H1 (cell line): Measurements from ENCODE around the gene DUSP3. TPM values are rescaled to one million over a fixed set of nuclear protein-coding genes. Genes with fewer than 3 reads are reported as not detected.

Experiments
- CTCF ChIA-PET: fragments of 300-600 bp; sonication (Branson Sonifier 250); formaldehyde crosslinking; loops from one replicate; lab custom pipeline; 2021; ENCODE audit not compliant: partially characterized antibody; lab: Charles Lee
- POLR2A ChIA-PET: fragments of 300-600 bp; sonication (Branson Sonifier 250); formaldehyde crosslinking; loops from one replicate; lab custom pipeline; 2021; ENCODE audit warnings: inconsistent platforms; ENCODE audit not compliant: partially characterized antibody; lab: Charles Lee
- DNase-seq, 2 experiments: peaks; one replicate each; pipeline versions ENCODE4 v3.0.0 to v3.0.0-alpha.2; 2010 to 2022; ENCODE audit warnings: low spot score in 2 of 2, low read depth in 1 of 2, mixed read lengths in 1 of 2
- FAIRE-seq: peaks from 2 replicates; lab custom pipeline; 2011; peaks lifted over from hg19 to GRCh38; lab: Jason Lieb, UNC
- H2AFZ ChIP-seq: 2 replicates; pipeline ENCODE4 v1.8.1; 2012; ENCODE audit warnings: low read length, inconsistent platforms
- H2AK5ac ChIP-seq: 2 replicates; pipeline ENCODE4 v1.6.1; 2013; ENCODE audit warnings: low read depth, low read length
- H2BK120ac ChIP-seq: replicated peaks from 2 replicates; pipeline ENCODE3; 2013; ENCODE audit warnings: low read depth, low read length, inconsistent platforms
- H2BK12ac ChIP-seq: 2 replicates; pipeline ENCODE4 v1.6.1; 2013; ENCODE audit warnings: low read depth, low read length
- H2BK15ac ChIP-seq: 2 replicates; pipeline ENCODE4 v1.6.1; 2013; ENCODE audit warnings: low read length
- H2BK20ac ChIP-seq: 2 replicates; pipeline ENCODE4 v1.6.1; 2013; ENCODE audit warnings: low read length
- H2BK5ac ChIP-seq: 2 replicates; pipeline ENCODE4 v1.6.1; 2013; ENCODE audit warnings: low read depth, low read length
- H3K14ac ChIP-seq: 2 replicates; pipeline ENCODE4 v1.6.1; 2013; ENCODE audit warnings: inconsistent platforms; ENCODE audit not compliant: insufficient read length
- H3K18ac ChIP-seq: 2 replicates; pipeline ENCODE4 v1.6.1; 2013; ENCODE audit warnings: low read length; ENCODE audit errors: extremely low read depth
- H3K23ac ChIP-seq: 2 replicates; pipeline ENCODE4 v1.6.1; 2013; ENCODE audit warnings: inconsistent platforms; ENCODE audit not compliant: insufficient read length
- H3K23me2 ChIP-seq: 2 replicates; pipeline ENCODE4 v1.6.1; 2013; ENCODE audit warnings: low read depth, low read length
- H3K27ac ChIP-seq: 2 replicates; pipeline ENCODE4 v1.6.1; 2011; ENCODE audit warnings: low read depth, low read length, inconsistent platforms
- H3K27me3 ChIP-seq, 4 experiments: replicated peaks in 1 of 4; 1 replicate in 1 of 4; 2 replicates in 3 of 4; pipeline versions ENCODE4 v1.6.1 to v1.8.1; 2011 to 2013; ENCODE audit warnings: low read length in 3 of 4, mild to moderate bottlenecking in 3 of 4, inconsistent platforms in 2 of 4, mixed read lengths in 2 of 4, moderate library complexity in 1 of 4; ENCODE audit not compliant: control insufficient read depth in 3 of 4, insufficient read depth in 3 of 4; ENCODE audit errors: extremely low read depth in 1 of 4
- H3K36me3 ChIP-seq, 4 experiments: 2 replicates each; pipeline versions ENCODE4 v1.6.1 to v1.8.1; 2011 to 2013; ENCODE audit warnings: mild to moderate bottlenecking in 4 of 4, low read length in 3 of 4, moderate library complexity in 2 of 4, control low read depth in 1 of 4, inconsistent platforms in 1 of 4; ENCODE audit not compliant: insufficient read depth in 4 of 4, control insufficient read depth in 2 of 4
- H3K4ac ChIP-seq: replicated peaks from 2 replicates; pipeline ENCODE3; 2013; ENCODE audit warnings: low read length, low read depth, mixed read lengths, inconsistent platforms; ENCODE audit not compliant: insufficient read length
- H3K4me1 ChIP-seq, 4 experiments: replicated peaks in 1 of 4; 1 replicate in 1 of 4; 2 replicates in 3 of 4; pipeline versions ENCODE4 v1.6.1 to v1.8.1; 2011 to 2013; ENCODE audit warnings: low read length in 3 of 4, inconsistent platforms in 2 of 4, mixed read lengths in 1 of 4; ENCODE audit not compliant: insufficient read depth in 4 of 4, control insufficient read depth in 3 of 4
- H3K4me2 ChIP-seq, 2 experiments: 2 replicates each; pipeline versions ENCODE4 v1.6.1 to v1.8.1; 2011 to 2013; ENCODE audit warnings: low read depth in 2 of 2, low read length in 2 of 2, control low read depth in 1 of 2, inconsistent platforms in 1 of 2, mild to moderate bottlenecking in 1 of 2; ENCODE audit not compliant: insufficient read depth in 1 of 2
- H3K4me3 ChIP-seq, 4 experiments: fragments of 200-600, 300-600 bp in 1 of 4; sonication (generic), shearing (Covaris generic), sonication (Bioruptor Twin) in 1 of 4; 2 replicates each; pipeline versions ENCODE4 v1.5.1 to v1.8.1; 2011 to 2016; ENCODE audit warnings: low read length in 4 of 4, low read depth in 3 of 4, control low read depth in 2 of 4, inconsistent platforms in 2 of 4, mild to moderate bottlenecking in 2 of 4, mixed read lengths in 1 of 4, moderate library complexity in 1 of 4; ENCODE audit not compliant: insufficient read depth in 2 of 4; ENCODE audit errors: extremely low read depth in 1 of 4
- H3K56ac ChIP-seq: replicated peaks from 2 replicates; pipeline ENCODE3; 2013; ENCODE audit warnings: low read depth, mild to moderate bottlenecking, mixed read lengths, low read length, inconsistent platforms; ENCODE audit not compliant: insufficient read length
- H3K79me1 ChIP-seq: 2 replicates; pipeline ENCODE4 v1.6.1; 2013; ENCODE audit warnings: low read depth, low read length, control low read depth
- H3K79me2 ChIP-seq, 2 experiments: 2 replicates each; pipeline versions ENCODE4 v1.6.1 to v1.8.1; 2012 to 2013; ENCODE audit warnings: low read length in 2 of 2, mild to moderate bottlenecking in 2 of 2, inconsistent platforms in 1 of 2; ENCODE audit not compliant: insufficient read depth in 2 of 2, control insufficient read depth in 1 of 2
- H3K9ac ChIP-seq, 4 experiments: replicated peaks in 1 of 4; 1 replicate in 1 of 4; 2 replicates in 3 of 4; pipeline versions ENCODE4 v1.6.1 to v1.8.1; 2011 to 2013; ENCODE audit warnings: low read depth in 3 of 4, low read length in 3 of 4, control low read depth in 2 of 4, mild to moderate bottlenecking in 2 of 4, moderate library complexity in 2 of 4, inconsistent platforms in 1 of 4; ENCODE audit errors: extremely low read depth in 1 of 4
- H3K9me3 ChIP-seq, 2 experiments: 2 replicates each; pipeline versions ENCODE4 v1.6.1 to v1.8.1; 2012 to 2013; ENCODE audit warnings: mild to moderate bottlenecking in 2 of 2, moderate library complexity in 2 of 2, control low read depth in 1 of 2, inconsistent platforms in 1 of 2, low read depth in 1 of 2, low read length in 1 of 2, mixed read lengths in 1 of 2; ENCODE audit not compliant: insufficient read depth in 2 of 2
- H4K20me1 ChIP-seq, 2 experiments: replicated peaks in 1 of 2; 2 replicates each; pipeline versions ENCODE3 to v1.8.1; 2011 to 2013; ENCODE audit warnings: inconsistent platforms in 2 of 2, low read length in 2 of 2, mild to moderate bottlenecking in 1 of 2; ENCODE audit not compliant: insufficient read depth in 2 of 2, control insufficient read depth in 1 of 2
- H4K5ac ChIP-seq: 2 replicates; pipeline ENCODE4 v1.6.1; 2013; ENCODE audit warnings: low read length, low read depth, mixed read lengths, inconsistent platforms; ENCODE audit not compliant: insufficient read length
- H4K8ac ChIP-seq: 2 replicates; pipeline ENCODE4 v1.8.0; 2013; ENCODE audit warnings: mild to moderate bottlenecking, moderate library complexity, low read length, inconsistent platforms; ENCODE audit not compliant: insufficient read depth; ENCODE audit errors: extremely low read depth
- H4K91ac ChIP-seq: replicated peaks from 2 replicates; pipeline ENCODE3; 2013; ENCODE audit warnings: low read length, mixed read lengths, inconsistent platforms; ENCODE audit not compliant: insufficient read length
- POLR2A ChIP-seq, 2 experiments: IDR thresholded peaks; 1 replicate in 1 of 2; 2 replicates in 1 of 2; pipeline ENCODE4 v1.6.1; 2011; ENCODE audit warnings: low read depth in 2 of 2, low read length in 2 of 2, mild to moderate bottlenecking in 2 of 2; ENCODE audit errors: control extremely low read depth in 1 of 2
- SUZ12 ChIP-seq: fragments of 200-600 bp; sonication (generic); IDR thresholded peaks from 2 replicates; pipeline ENCODE4 v1.6.1; 2012; ENCODE audit warnings: mild to moderate bottlenecking, inconsistent platforms, low read length, moderate library complexity, mixed read lengths
- WGBS, 2 experiments: shearing (Covaris generic) in 1 of 2; methylation state at CpG; one replicate each; pipeline versions ENCODE4 v1.1.6 to v1.1.7; 2013 to 2015; ENCODE audit warnings: low lambda C conversion rate in 2 of 2, mixed read lengths in 2 of 2, inconsistent platforms in 1 of 2, low coverage in 1 of 2, missing lambda C conversion rate in 1 of 2; ENCODE audit not compliant: insufficient replicate concordance in 2 of 2, insufficient coverage in 1 of 2, insufficient read length in 1 of 2; ENCODE audit errors: extremely low coverage in 1 of 2, missing lambda C conversion rate in 1 of 2; 5-methylcytosine and 5-hydroxymethylcytosine counted together
- polyA plus RNA-seq, 7 experiments: library from polyadenylated mRNA; depleted of rRNA in 3 of 7; stranded (reverse) in 5 of 7; unstranded in 2 of 7; fragments of >200 nt in 5 of 7; fragments of 200-250 nt in 2 of 7; gene quantifications; 1 replicate in 5 of 7; 2 replicates in 1 of 7; 4 replicates in 1 of 7; pipeline versions ENCODE4 v1.2.1 to v1.2.3, GENCODE V29; 2011 to 2013; ENCODE audit warnings: missing spikeins in 2 of 7, mixed read lengths in 2 of 7
- total RNA-seq: library from RNA; stranded (reverse); fragmentation: NEBNext Ultra II Directional; extraction: Animal tissue kit (Norgen Biotek cat#: 25700); gene quantifications from 2 replicates; pipeline ENCODE4 v1.2.1, GENCODE V29; 2021

The DUSP3 gene
- total and polyA plus RNA-seq, 2 of the 8 experiments (the other 6 are each of a cell fraction or from before 2014, with no cell fraction given), result 15.1 to 21.2 TPM

DNA sequence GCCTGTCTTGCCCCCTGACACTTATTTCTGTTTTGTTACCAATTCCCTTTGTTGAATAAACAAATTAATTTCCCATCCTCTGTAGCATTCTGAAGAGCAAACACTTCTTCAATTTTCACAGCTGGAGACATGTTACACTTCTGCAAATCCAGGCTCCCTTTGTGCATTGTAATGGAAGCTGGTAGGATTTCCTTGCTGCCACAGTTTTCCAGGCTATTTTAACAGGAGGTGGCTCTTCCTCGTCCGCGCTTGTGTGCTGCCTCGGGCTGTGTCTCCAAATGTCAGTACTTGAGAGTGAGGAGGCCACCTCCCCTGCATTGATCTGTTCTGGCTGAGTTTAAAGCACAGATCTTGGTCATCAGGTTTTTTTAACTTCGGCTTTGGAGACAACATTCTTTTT is 60.2 kb downstream of the DUSP3 start:
- H2BK120ac ChIP-seq, result no peak overlapping the region
- H2BK12ac ChIP-seq, result no peak overlapping the region
- H3K4me2 ChIP-seq, result no peak overlapping the region
- no peak overlapping the region for H4K5ac ChIP-seq
- H3K79me1 ChIP-seq, result no peaks in the 10 kb centered on the region
- peaks cover 0 to 3% (median 1%) of the 10 kb centered on the region in 4 experiments; a peak in 3 of 7 replicates for H3K4me1 ChIP-seq
- no peak overlapping the region for H2AK5ac ChIP-seq
- DNase-seq (no peak), FAIRE-seq (peak; percentile 63)
- 73% methylated on average over 5 of the region's 5 CpGs; no CpG with 5 or more reads in 1 of the 2 experiments for WGBS, 2 experiments
- peaks cover 9% of the 10 kb centered on the region; the same call in 1 of the 2 replicates for H3K23me2 ChIP-seq
- POLR2A ChIA-PET, result interaction anchor here (0.6 kb wide), 2 partner anchors 10 to 162 kb away, joined by 3 to 5 read pairs; no protein-coding TSS in a partner anchor
- TF ChIP-seq POLR2A (IDR thresholded peaks at IDR 0.05; ENCODE audit: control extremely low read depth in 1 of 2, low read depth in 2 of 2, low read length in 2 of 2) (no peak), SUZ12 (no peak)
- CTCF ChIA-PET, result interaction anchor here (1.0 to 1.1 kb wide), 3 partner anchors 8 to 128 kb away, joined by 3 read pairs; no protein-coding TSS in a partner anchor
- H4K20me1 ChIP-seq, result no peaks in the 10 kb centered on the region
- H3K4ac ChIP-seq, result no peak overlapping the region
- no peak overlapping the region for H3K14ac ChIP-seq
- no peak overlapping the region for H3K4me3 ChIP-seq
- H3K27ac ChIP-seq, result no peak overlapping the region
- no peak overlapping the region for H3K9ac ChIP-seq
- H2BK5ac ChIP-seq, result no peak overlapping the region
- H2AFZ ChIP-seq, result no peak overlapping the region
- H4K91ac ChIP-seq, result no peak overlapping the region
- H3K36me3 ChIP-seq, result no peaks in the 10 kb centered on the region
- no peak overlapping the region; the same call in 1 of the 2 replicates for H2BK15ac ChIP-seq
- no peak overlapping the region for H3K18ac ChIP-seq
- H4K8ac ChIP-seq, result no peak overlapping the region
- no peaks in the 10 kb centered on the region for H3K9me3 ChIP-seq
- no peak overlapping the region for H3K23ac ChIP-seq
- H3K27me3 ChIP-seq, result peaks cover 10 to 18% (median 15%) of the 10 kb centered on the region in 4 experiments
- no peak overlapping the region for H3K56ac ChIP-seq
- H3K79me2 ChIP-seq, result no peaks in the 10 kb centered on the region
- no peak overlapping the region for H2BK20ac ChIP-seq
